ENCODE measurements around the gene TP53I13. TPM values are rescaled to one million over a fixed set of nuclear protein-coding genes. Genes with fewer than 3 reads are reported as not detected.

The TP53I13 gene
- total and polyA plus RNA-seq, 2 donors (not counting 3 experiments of a cell fraction or from before 2014, with no cell fraction given): 41.1 to 42.7 TPM

DNA sequence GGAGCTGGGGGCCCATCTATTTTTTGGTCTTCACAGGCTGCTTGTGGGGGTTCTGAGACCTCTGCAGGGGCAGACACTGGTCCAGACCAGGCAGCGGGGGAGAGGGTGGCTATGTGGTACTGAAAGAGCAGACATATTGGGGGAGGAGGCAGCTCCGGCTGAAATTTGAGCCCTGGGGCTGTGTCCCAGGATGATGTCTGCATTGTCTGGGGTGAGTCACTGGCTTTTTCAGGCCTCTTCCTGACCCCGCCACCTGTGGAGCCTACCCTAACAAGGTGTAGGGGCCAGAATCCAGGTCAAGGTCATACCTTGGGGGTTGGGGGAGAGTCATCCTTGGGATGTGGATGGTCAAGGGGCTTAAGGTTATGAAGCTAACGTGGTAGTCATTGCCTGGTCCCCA is 51.8 kb downstream of the TP53I13 start:
- ChIA-PET CTCF (interaction anchor here (4.2 to 4.6 kb wide), 3 partner anchors 21 to 474 kb away, joined by 86 to 92 read pairs (median 90); no protein-coding TSS in a partner anchor), POLR2A (no interaction called here)
- Histone ChIP-seq H3K79me2 (ENCODE audit: control insufficient read depth, insufficient read depth, low read length) (no peaks in the 10 kb centered on the region), H3K27me3 (ENCODE audit: control insufficient read depth in 2 of 2, insufficient read depth in 2 of 2, low read length in 2 of 2) (no peaks in the 10 kb centered on the region), H2AFZ (ENCODE audit: low read depth, low read length) (no peak overlapping the region), H3K9me3 (replicated peaks; ENCODE audit: control insufficient read depth, insufficient read depth, low read length) (no peaks in the 10 kb centered on the region), H3K9ac (replicated peaks; ENCODE audit: extremely low read depth, insufficient read depth, low read length) (no peak overlapping the region), H3K4me2 (ENCODE audit: insufficient read depth, low read length) (no peak overlapping the region), H3K36me3 (ENCODE audit: control insufficient read depth in 2 of 2, extremely low read depth in 1 of 2, insufficient read depth in 2 of 2, low read length in 2 of 2) (no peaks in the 10 kb centered on the region), H3K4me3 (replicated peaks in 1 of 3; ENCODE audit: insufficient read depth in 1 of 3, low read depth in 1 of 3, low read length in 3 of 3) (no peak overlapping the region), H3K27ac (ENCODE audit: insufficient read depth, low read depth, low read length) (no peak overlapping the region), H3K4me1 (ENCODE audit: control insufficient read depth, extremely low read depth, insufficient read depth, low read length) (peaks cover 27% of the 10 kb centered on the region), H3K9me1 (replicated peaks; ENCODE audit: control insufficient read depth, extremely low read depth, insufficient read depth, low read length) (no peaks in the 10 kb centered on the region), H4K20me1 (replicated peaks; ENCODE audit: control insufficient read depth, extremely low read depth, insufficient read depth, low read length) (no peaks in the 10 kb centered on the region)
- no TSS peak for BruUV-seq (replicated peaks)
- DNase-seq (ENCODE audit: low read depth, low spot score): no peak
- FAIRE-seq: no peak
- dilution Hi-C loops (cut with MboI; ENCODE audit: extremely low pct_ligation_motif_present, low sequenced_read_pairs): no loop called here
- intact Hi-C loops (cut with micrococcal nuclease): loop anchor here (2.0 kb wide), 1 partner anchor 401 kb away; no protein-coding TSS in a partner anchor
- TF ChIP-seq, protein P1, sequence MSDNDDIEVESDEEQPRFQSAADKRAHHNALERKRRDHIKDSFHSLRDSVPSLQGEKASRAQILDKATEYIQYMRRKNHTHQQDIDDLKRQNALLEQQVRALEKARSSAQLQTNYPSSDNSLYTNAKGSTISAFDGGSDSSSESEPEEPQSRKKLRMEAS (IDR thresholded peaks at IDR 0.05; ENCODE audit: insufficient read depth, insufficient read length): no peak
- TF ChIP-seq GATA2 (IDR thresholded peaks at IDR 0.05; ENCODE audit: insufficient read depth, insufficient read length, low read depth, low read length) (no peak), POLR2AphosphoS5 (IDR thresholded peaks at IDR 0.05; ENCODE audit: insufficient read depth, low read depth, low read length) (no peak), FOS (IDR thresholded peaks at IDR 0.05; ENCODE audit: borderline replicate concordance, insufficient read depth, low read length) (no peak), MYC (IDR thresholded peaks at IDR 0.05; ENCODE audit: low read depth, low read length) (no peak), JUN (IDR thresholded peaks at IDR 0.05; ENCODE audit: borderline replicate concordance, insufficient read depth, insufficient read length, low read depth) (no peak), EZH2 (IDR thresholded peaks at IDR 0.05; ENCODE audit: borderline replicate concordance, low read depth, low read length, severe bottlenecking) (no peak), POLR2A (IDR thresholded peaks at IDR 0.05; ENCODE audit: low read depth, low read length) (no peak)
- TF ChIP-seq, protein P2, sequence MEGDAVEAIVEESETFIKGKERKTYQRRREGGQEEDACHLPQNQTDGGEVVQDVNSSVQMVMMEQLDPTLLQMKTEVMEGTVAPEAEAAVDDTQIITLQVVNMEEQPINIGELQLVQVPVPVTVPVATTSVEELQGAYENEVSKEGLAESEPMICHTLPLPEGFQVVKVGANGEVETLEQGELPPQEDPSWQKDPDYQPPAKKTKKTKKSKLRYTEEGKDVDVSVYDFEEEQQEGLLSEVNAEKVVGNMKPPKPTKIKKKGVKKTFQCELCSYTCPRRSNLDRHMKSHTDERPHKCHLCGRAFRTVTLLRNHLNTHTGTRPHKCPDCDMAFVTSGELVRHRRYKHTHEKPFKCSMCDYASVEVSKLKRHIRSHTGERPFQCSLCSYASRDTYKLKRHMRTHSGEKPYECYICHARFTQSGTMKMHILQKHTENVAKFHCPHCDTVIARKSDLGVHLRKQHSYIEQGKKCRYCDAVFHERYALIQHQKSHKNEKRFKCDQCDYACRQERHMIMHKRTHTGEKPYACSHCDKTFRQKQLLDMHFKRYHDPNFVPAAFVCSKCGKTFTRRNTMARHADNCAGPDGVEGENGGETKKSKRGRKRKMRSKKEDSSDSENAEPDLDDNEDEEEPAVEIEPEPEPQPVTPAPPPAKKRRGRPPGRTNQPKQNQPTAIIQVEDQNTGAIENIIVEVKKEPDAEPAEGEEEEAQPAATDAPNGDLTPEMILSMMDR (IDR thresholded peaks at IDR 0.05; ENCODE audit: extremely low read depth in 1 of 2, insufficient read depth in 1 of 2, low read depth in 1 of 2, low read length in 2 of 2): no peak
